HepG2 (cell line): ENCODE results near the gene HRG. TPM values are rescaled to one million over a fixed set of nuclear protein-coding genes. Genes with fewer than 3 reads are reported as not detected.

Source experiments
- KAT7 ChIP-seq: IDR thresholded peaks from 2 replicates; pipeline ENCODE4 v1.6.1; 2018; ENCODE audit warnings: borderline replicate concordance, missing compliant biosample characterization
- PITX1 ChIP-seq: sonication (generic); formaldehyde crosslinking; IDR thresholded peaks from 2 replicates; pipeline ENCODE4 v1.5.1; 2020; ENCODE audit warnings: mild to moderate bottlenecking, missing genetic modification reagents
- SIN3A ChIP-seq: IDR thresholded peaks from 2 replicates; pipeline ENCODE4 v1.6.1; 2011; ENCODE audit warnings: low read depth, mild to moderate bottlenecking, control low read depth, low read length, borderline replicate concordance
- SNRNP70 ChIP-seq: fragments of 200-400 bp; formaldehyde crosslinking; IDR thresholded peaks from 2 replicates; pipeline ENCODE4 v1.6.1; 2017; ENCODE audit warnings: mild to moderate bottlenecking, low read depth, low read length, moderate library complexity
- SOX13 ChIP-seq, 3 experiments: fragments of 450-650 bp in 1 of 3; sonication (generic) in 1 of 3; formaldehyde crosslinking in 1 of 3; IDR thresholded peaks in 2 of 3; conservative IDR thresholded peaks in 1 of 3; 2 replicates each; pipeline versions ENCODE4 v1.5.0 to v1.6.1; 2016 to 2020; ENCODE audit warnings: antibody characterized with exemption in 1 of 3, mild to moderate bottlenecking in 1 of 3, missing compliant biosample characterization in 1 of 3, missing genetic modification reagents in 1 of 3, moderate library complexity in 1 of 3
- SOX6 ChIP-seq, 2 experiments: fragments of 450-650 bp in 1 of 2; sonication (generic) in 1 of 2; formaldehyde crosslinking in 1 of 2; IDR thresholded peaks; 2 replicates each; pipeline versions ENCODE4 v1.4.0 to v1.6.1; 2017 to 2020; ENCODE audit warnings: antibody characterized with exemption in 1 of 2, mild to moderate bottlenecking in 1 of 2, missing genetic modification reagents in 1 of 2
- ZBTB7A ChIP-seq: sonication (generic); formaldehyde crosslinking; IDR thresholded peaks from 2 replicates; pipeline ENCODE4 v1.8.0; 2022; ENCODE audit warnings: mild to moderate bottlenecking, missing genetic modification reagents
- ZFP37 ChIP-seq: sonication (generic); formaldehyde crosslinking; IDR thresholded peaks from 2 replicates; pipeline ENCODE4 v1.4.0; 2020; ENCODE audit warnings: missing genetic modification reagents, borderline replicate concordance
- ZNF350 ChIP-seq: sonication (generic); formaldehyde crosslinking; IDR thresholded peaks from 2 replicates; pipeline ENCODE4 v1.4.0; 2020; ENCODE audit warnings: mild to moderate bottlenecking, low read depth, missing genetic modification reagents, borderline replicate concordance
- ZNF549 ChIP-seq: sonication (generic); formaldehyde crosslinking; IDR thresholded peaks from 2 replicates; pipeline ENCODE4 v1.5.0; 2020; ENCODE audit warnings: missing genetic modification reagents
- ZNF614 ChIP-seq: IDR thresholded peaks from 2 replicates; pipeline ENCODE4 v1.6.1; 2018; ENCODE audit warnings: missing biosample characterization, missing genetic modification reagents, inconsistent platforms, borderline replicate concordance
- ZNF773 ChIP-seq: sonication (generic); formaldehyde crosslinking; IDR thresholded peaks from 2 replicates; pipeline ENCODE4 v1.4.0; 2020; ENCODE audit warnings: missing genetic modification reagents, borderline replicate concordance
- ZSCAN12 ChIP-seq: sonication (generic); formaldehyde crosslinking; IDR thresholded peaks from 2 replicates; pipeline ENCODE4 v1.9.0; 2021; ENCODE audit warnings: mild to moderate bottlenecking, missing genetic modification reagents
- polyA plus RNA-seq, 8 experiments: library from polyadenylated mRNA; depleted of rRNA in 3 of 8; stranded (reverse) in 7 of 8; unstranded in 1 of 8; fragments of >200 nt; fragmentation: Illumina TruSeq in 4 of 8; extraction: Trizol in 4 of 8; gene quantifications; 2 replicates each; pipeline versions ENCODE4 v1.2.1 to v1.2.3, GENCODE V29; 2011 to 2016; ENCODE audit warnings: low read depth in 4 of 8, missing spikeins in 1 of 8, mixed read lengths in 1 of 8; ENCODE audit not compliant: insufficient read depth in 1 of 8
- total RNA-seq, 5 experiments: library from RNA; depleted of rRNA; stranded (reverse); fragments of >200 nt; fragmentation: Illumina TruSeq; extraction: Trizol; gene quantifications; 2 replicates each; pipeline ENCODE4 v1.2.3, GENCODE V29; 2016; ENCODE audit warnings: low read depth in 1 of 5
- TF ChIP-seq, protein P1 (sequence below): sonication (generic); formaldehyde crosslinking; IDR thresholded peaks from 2 replicates; pipeline ENCODE4 v1.4.0; 2020; ENCODE audit warnings: mild to moderate bottlenecking, missing genetic modification reagents, borderline replicate concordance
- TF ChIP-seq, protein P2 (sequence below): sonication (generic); formaldehyde crosslinking; IDR thresholded peaks from 2 replicates; pipeline ENCODE4 v1.4.0; 2020; ENCODE audit warnings: missing genetic modification reagents, borderline replicate concordance
- TF ChIP-seq, protein P3 (sequence below): sonication (generic); formaldehyde crosslinking; IDR thresholded peaks from 2 replicates; pipeline ENCODE4 v1.4.0; 2020; ENCODE audit warnings: missing genetic modification reagents
- TF ChIP-seq, protein P4 (sequence below): sonication (generic); formaldehyde crosslinking; IDR thresholded peaks from 2 replicates; pipeline ENCODE4 v1.8.0; 2022; ENCODE audit warnings: missing genetic modification reagents, mild to moderate bottlenecking, moderate library complexity, borderline replicate concordance

The HRG gene
- total and polyA plus RNA-seq, 2 of the 13 experiments (the other 11 are each of a cell fraction or from before 2014, with no cell fraction given) = 0.09 to 0.11 TPM

DNA sequence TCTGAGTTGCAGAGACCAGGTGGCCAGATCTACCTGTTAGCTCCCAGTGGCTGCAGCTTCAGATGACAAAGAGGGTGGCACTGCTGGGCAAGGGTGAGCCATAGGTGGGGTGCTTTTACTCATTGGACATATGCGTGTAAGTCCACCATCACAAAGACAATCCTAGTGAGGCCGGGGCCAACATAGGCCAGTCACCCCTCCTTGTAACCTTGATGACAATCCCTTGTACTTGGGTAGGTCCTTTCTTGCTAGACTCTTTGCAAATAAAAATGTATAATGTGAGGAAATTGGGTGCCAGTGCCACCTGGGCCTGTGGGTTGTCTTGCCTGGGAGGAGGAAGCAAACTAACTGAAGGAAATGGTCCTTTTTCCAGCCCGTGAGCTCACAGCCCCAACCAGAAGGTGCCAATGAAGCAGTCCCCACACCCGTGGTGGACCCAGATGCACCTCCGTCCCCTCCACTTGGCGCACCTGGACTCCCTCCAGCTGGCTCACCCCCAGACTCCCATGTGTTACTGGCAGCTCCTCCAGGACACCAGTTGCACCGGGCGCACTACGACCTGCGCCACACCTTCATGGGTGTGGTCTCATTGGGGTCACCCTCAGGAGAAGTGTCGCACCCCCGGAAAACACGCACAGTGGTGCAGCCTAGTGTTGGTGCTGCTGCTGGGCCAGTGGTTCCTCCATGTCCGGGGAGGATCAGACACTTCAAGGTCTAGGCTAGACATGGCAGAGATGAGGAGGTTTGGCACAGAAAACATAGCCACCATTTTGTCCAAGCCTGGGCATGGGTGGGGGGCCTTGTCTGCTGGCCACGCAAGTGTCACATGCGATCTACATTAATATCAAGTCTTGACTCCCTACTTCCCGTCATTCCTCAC is 45.4 kb upstream of the HRG start (continued):
- TF ChIP-seq SNRNP70 = no peak
- TF ChIP-seq ZNF350 (CRISPR knock-in tag) = peak; percentile 82
- peak; percentile 63 for TF ChIP-seq ZBTB7A (CRISPR knock-in tag)
- peak; percentile 89; the same call in 1 of the 2 replicates for TF ChIP-seq ZFP37
- TF ChIP-seq, protein P1, sequence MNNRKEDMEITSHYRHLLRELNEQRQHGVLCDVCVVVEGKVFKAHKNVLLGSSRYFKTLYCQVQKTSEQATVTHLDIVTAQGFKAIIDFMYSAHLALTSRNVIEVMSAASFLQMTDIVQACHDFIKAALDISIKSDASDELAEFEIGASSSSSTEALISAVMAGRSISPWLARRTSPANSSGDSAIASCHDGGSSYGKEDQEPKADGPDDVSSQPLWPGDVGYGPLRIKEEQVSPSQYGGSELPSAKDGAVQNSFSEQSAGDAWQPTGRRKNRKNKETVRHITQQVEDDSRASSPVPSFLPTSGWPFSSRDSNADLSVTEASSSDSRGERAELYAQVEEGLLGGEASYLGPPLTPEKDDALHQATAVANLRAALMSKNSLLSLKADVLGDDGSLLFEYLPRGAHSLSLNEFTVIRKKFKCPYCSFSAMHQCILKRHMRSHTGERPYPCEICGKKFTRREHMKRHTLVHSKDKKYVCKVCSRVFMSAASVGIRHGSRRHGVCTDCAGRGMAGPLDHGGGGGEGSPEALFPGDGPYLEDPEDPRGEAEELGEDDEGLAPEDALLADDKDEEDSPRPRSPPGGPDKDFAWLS (CRISPR knock-in tag) = no peak
- TF ChIP-seq ZNF614 (CRISPR knock-in tag) = no peak
- TF ChIP-seq SOX13 (IDR thresholded peaks at IDR 0.05) = no peak; the same call in none of the 2 replicates
- TF ChIP-seq SOX13 (CRISPR knock-in tag; conservative IDR thresholded peaks at IDR 0.05 in 1 of 2, IDR thresholded peaks at IDR 0.05 in 1 of 2) = no peak
- TF ChIP-seq SOX6 (IDR thresholded peaks at IDR 0.05) = no peak
- peak; percentile 46 for TF ChIP-seq SOX6 (CRISPR knock-in tag; IDR thresholded peaks at IDR 0.05)
- TF ChIP-seq, protein P2, sequence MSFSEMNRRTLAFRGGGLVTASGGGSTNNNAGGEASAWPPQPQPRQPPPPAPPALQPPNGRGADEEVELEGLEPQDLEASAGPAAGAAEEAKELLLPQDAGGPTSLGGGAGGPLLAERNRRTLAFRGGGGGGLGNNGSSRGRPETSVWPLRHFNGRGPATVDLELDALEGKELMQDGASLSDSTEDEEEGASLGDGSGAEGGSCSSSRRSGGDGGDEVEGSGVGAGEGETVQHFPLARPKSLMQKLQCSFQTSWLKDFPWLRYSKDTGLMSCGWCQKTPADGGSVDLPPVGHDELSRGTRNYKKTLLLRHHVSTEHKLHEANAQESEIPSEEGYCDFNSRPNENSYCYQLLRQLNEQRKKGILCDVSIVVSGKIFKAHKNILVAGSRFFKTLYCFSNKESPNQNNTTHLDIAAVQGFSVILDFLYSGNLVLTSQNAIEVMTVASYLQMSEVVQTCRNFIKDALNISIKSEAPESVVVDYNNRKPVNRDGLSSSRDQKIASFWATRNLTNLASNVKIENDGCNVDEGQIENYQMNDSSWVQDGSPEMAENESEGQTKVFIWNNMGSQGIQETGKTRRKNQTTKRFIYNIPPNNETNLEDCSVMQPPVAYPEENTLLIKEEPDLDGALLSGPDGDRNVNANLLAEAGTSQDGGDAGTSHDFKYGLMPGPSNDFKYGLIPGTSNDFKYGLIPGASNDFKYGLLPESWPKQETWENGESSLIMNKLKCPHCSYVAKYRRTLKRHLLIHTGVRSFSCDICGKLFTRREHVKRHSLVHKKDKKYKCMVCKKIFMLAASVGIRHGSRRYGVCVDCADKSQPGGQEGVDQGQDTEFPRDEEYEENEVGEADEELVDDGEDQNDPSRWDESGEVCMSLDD = no peak; the same call in 1 of the 2 replicates
- TF ChIP-seq PITX1 (CRISPR knock-in tag) = no peak; the same call in 1 of the 2 replicates
- TF ChIP-seq ZSCAN12 (CRISPR knock-in tag) = peak; percentile 79; the same call in 1 of the 2 replicates
- no peak for TF ChIP-seq KAT7 (CRISPR knock-in tag)
- TF ChIP-seq, protein P3, sequence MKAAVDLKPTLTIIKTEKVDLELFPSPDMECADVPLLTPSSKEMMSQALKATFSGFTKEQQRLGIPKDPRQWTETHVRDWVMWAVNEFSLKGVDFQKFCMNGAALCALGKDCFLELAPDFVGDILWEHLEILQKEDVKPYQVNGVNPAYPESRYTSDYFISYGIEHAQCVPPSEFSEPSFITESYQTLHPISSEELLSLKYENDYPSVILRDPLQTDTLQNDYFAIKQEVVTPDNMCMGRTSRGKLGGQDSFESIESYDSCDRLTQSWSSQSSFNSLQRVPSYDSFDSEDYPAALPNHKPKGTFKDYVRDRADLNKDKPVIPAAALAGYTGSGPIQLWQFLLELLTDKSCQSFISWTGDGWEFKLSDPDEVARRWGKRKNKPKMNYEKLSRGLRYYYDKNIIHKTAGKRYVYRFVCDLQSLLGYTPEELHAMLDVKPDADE (CRISPR knock-in tag) = no peak; the same call in 1 of the 2 replicates
- TF ChIP-seq ZNF549 (CRISPR knock-in tag) = no peak
- TF ChIP-seq SIN3A = no peak
- TF ChIP-seq ZNF773 (CRISPR knock-in tag) = no peak
- TF ChIP-seq, protein P4, sequence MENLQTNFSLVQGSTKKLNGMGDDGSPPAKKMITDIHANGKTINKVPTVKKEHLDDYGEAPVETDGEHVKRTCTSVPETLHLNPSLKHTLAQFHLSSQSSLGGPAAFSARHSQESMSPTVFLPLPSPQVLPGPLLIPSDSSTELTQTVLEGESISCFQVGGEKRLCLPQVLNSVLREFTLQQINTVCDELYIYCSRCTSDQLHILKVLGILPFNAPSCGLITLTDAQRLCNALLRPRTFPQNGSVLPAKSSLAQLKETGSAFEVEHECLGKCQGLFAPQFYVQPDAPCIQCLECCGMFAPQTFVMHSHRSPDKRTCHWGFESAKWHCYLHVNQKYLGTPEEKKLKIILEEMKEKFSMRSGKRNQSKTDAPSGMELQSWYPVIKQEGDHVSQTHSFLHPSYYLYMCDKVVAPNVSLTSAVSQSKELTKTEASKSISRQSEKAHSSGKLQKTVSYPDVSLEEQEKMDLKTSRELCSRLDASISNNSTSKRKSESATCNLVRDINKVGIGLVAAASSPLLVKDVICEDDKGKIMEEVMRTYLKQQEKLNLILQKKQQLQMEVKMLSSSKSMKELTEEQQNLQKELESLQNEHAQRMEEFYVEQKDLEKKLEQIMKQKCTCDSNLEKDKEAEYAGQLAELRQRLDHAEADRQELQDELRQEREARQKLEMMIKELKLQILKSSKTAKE (CRISPR knock-in tag) = peak; percentile 35; the same call in 1 of the 2 replicates
